ENCODE data around the gene TNS3. TPM values are rescaled to one million over a fixed set of nuclear protein-coding genes. Genes with fewer than 3 reads are reported as not detected.
A peak's percentile ranks its signal among the peaks of the same experiment; 100 is the strongest.

TNS3 gene
- total and polyA plus RNA-seq, 2 of the 13 experiments (the other 11 are each of a cell fraction or from before 2014, with no cell fraction given): 52.9 to 55.7 TPM

DNA sequence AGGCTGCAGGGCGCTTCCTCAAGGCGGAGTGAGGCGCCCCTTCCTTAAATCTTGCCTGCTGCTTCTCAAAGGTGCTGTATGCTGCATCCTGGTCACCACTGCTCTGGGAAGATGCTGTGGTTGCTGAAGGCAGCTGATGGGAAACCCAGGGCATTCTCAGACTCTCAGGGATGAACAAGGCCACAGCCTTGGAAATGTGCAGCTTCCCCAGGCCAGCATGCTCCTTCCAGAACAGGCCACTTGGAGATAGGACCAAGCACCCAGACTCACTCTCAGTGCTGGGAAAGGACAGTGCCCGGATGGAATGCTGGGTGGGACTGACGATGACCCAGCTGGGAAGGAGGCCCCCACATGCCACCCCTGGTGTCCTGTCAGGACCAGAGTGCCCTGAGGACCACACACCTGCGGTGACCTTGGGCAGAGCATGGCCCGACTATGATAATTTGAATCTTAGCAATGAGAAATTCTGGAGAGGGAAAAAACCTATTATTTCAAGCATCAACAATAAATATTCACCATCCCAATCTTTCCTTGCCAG lies 235.5 kb downstream of the TNS3 start:
- no TSS peak for BruUV-seq (replicated peaks)
- H3K4me3 ChIP-seq (replicated peaks in 1 of 3; ENCODE audit: insufficient read depth in 1 of 3, low read depth in 2 of 3, low read length in 3 of 3): no peak overlapping the region
- H4K20me1 ChIP-seq (ENCODE audit: insufficient read depth, low read length): peaks cover 40% of the 10 kb centered on the region; the same call in 1 of the 2 replicates
- no peaks in the 10 kb centered on the region for H3K27me3 ChIP-seq (ENCODE audit: control insufficient read depth in 1 of 2, insufficient read depth in 2 of 2, low read length in 2 of 2)
- H3K4me1 ChIP-seq (ENCODE audit: insufficient read depth, low read length): no peaks in the 10 kb centered on the region
- CTCF ChIA-PET (ENCODE audit: low intra/inter-chr PET ratio, low total read pairs): no interaction called here
- POLR2A ChIA-PET: no interaction called here
- intact Hi-C loops (cut with micrococcal nuclease; ENCODE audit: unreplicated experiment): no loop called here
- FAIRE-seq (no peak), ATAC-seq (no peak), DNase-seq (ENCODE audit: low spot score) (no peak)
- in situ Hi-C loops (cut with HindIII; ENCODE audit: extremely low pct_ligation_motif_present, low pct_unique_long_range_greater_than_20kb): no loop called here
- 100% methylated on average over 3 of the region's 7 CpGs for WGBS (ENCODE audit: low lambda C conversion rate)
- H3K79me2 ChIP-seq (ENCODE audit: insufficient read depth, low read length): no peaks in the 10 kb centered on the region
- H3K27ac ChIP-seq (ENCODE audit: extremely low read length, insufficient read depth, low read length): no peak overlapping the region
- H3K36me3 ChIP-seq (replicated peaks in 1 of 2; ENCODE audit: control insufficient read depth in 1 of 2, insufficient read depth in 2 of 2, low read length in 2 of 2): peaks cover 41 to 90% of the 10 kb centered on the region in 2 experiments
- no peaks in the 10 kb centered on the region for H3K9me3 ChIP-seq (ENCODE audit: low read length)
- H3K4me2 ChIP-seq (ENCODE audit: low read depth, low read length): no peak overlapping the region
- TF ChIP-seq TBX2 (CRISPR knock-in tag; IDR thresholded peaks at IDR 0.05; ENCODE audit: borderline replicate concordance) (no peak), ZNF891 (CRISPR knock-in tag; IDR thresholded peaks at IDR 0.05) (0 out of 2 replicates have a peak, but pooled peaks have one; percentile 30), ZNF331 (CRISPR knock-in tag; IDR thresholded peaks at IDR 0.05) (no peak), HCFC1 (IDR thresholded peaks at IDR 0.05; ENCODE audit: low read depth, low read length) (no peak)
- H3K9ac ChIP-seq (ENCODE audit: insufficient read depth, low read depth, low read length): no peak overlapping the region
- H2AFZ ChIP-seq (ENCODE audit: low read length): no peak overlapping the region

GRCh38 chr7:47345857-47346298 lies 236.0 kb downstream of the TNS3 start:
- H3K4me3 ChIP-seq (replicated peaks in 1 of 3; ENCODE audit: insufficient read depth in 1 of 3, low read depth in 2 of 3, low read length in 3 of 3): no peak overlapping the region
- POLR2A ChIA-PET: no interaction called here
- H3K27ac ChIP-seq (ENCODE audit: extremely low read length, insufficient read depth, low read length): no peak overlapping the region
- H3K4me2 ChIP-seq (ENCODE audit: low read depth, low read length): no peak overlapping the region
- H3K27me3 ChIP-seq (ENCODE audit: control insufficient read depth in 1 of 2, insufficient read depth in 2 of 2, low read length in 2 of 2): no peaks in the 10 kb centered on the region
- no peaks in the 10 kb centered on the region for H3K79me2 ChIP-seq (ENCODE audit: insufficient read depth, low read length)
- BruUV-seq (replicated peaks): no TSS peak
- no peak overlapping the region for H2AFZ ChIP-seq (ENCODE audit: low read length)
- no peaks in the 10 kb centered on the region for H3K9me3 ChIP-seq (ENCODE audit: low read length)
- no peak overlapping the region for H3K9ac ChIP-seq (ENCODE audit: insufficient read depth, low read depth, low read length)
- ATAC-seq: no peak
- CTCF ChIA-PET (ENCODE audit: low intra/inter-chr PET ratio, low total read pairs): no interaction called here
- peaks cover 36% of the 10 kb centered on the region; the same call in 1 of the 2 replicates for H4K20me1 ChIP-seq (ENCODE audit: insufficient read depth, low read length)
- intact Hi-C loops (cut with micrococcal nuclease; ENCODE audit: unreplicated experiment) (no loop called here), in situ Hi-C loops (cut with HindIII; ENCODE audit: extremely low pct_ligation_motif_present, low pct_unique_long_range_greater_than_20kb) (no loop called here)
- DNase-seq (ENCODE audit: low spot score): no peak
- peaks cover 41 to 90% of the 10 kb centered on the region in 2 experiments for H3K36me3 ChIP-seq (replicated peaks in 1 of 2; ENCODE audit: control insufficient read depth in 1 of 2, insufficient read depth in 2 of 2, low read length in 2 of 2)
- TF ChIP-seq GRHL1 (CRISPR knock-in tag; conservative IDR thresholded peaks at IDR 0.05): no peak
- peak; percentile 42 for TF ChIP-seq AGO2 (optimal IDR thresholded peaks at IDR 0.05; ENCODE audit: low read depth, low read length)
- TF ChIP-seq ZMYM3 (CRISPR knock-in tag; IDR thresholded peaks at IDR 0.05): peak; percentile 73
- no peak for TF ChIP-seq MAFF (IDR thresholded peaks at IDR 0.05; ENCODE audit: low read depth, low read length)
- TF ChIP-seq ZNF629 (CRISPR knock-in tag; conservative IDR thresholded peaks at IDR 0.05): peak; percentile 95
- no peak for FAIRE-seq
- WGBS (ENCODE audit: low lambda C conversion rate): 95% methylated on average over 7 of the region's 11 CpGs
- no peaks in the 10 kb centered on the region for H3K4me1 ChIP-seq (ENCODE audit: insufficient read depth, low read length)

All from HepG2 (cell line).